Measurements from ENCODE around the gene LSAMP. TPM values are rescaled to one million over a fixed set of nuclear protein-coding genes. Genes with fewer than 3 reads are reported as not detected.

The LSAMP gene
- total and polyA plus RNA-seq, 9 of the 15 experiments (the other 6 are each of a cell fraction or from before 2014, with no cell fraction given) = 0.09 to 0.11 TPM; not detected in 7

GRCh38 chr3:116318370-116318769 lies 126.9 kb downstream of the LSAMP start:
- Histone ChIP-seq H3K9me3 (replicated peaks; ENCODE audit: control insufficient read depth, insufficient read depth, low read depth, low read length) (no peaks in the 10 kb centered on the region), H3K4me2 (ENCODE audit: insufficient read depth, low read length) (no peak overlapping the region), H3K4me1 (replicated peaks in 1 of 2; ENCODE audit: control insufficient read depth in 2 of 2, insufficient read depth in 2 of 2, low read length in 2 of 2) (peaks cover 0 to 6% of the 10 kb centered on the region in 2 experiments; a peak in 1 of 5 replicates), H3K27ac (ENCODE audit: extremely low read depth, low read depth, low read length) (no peak overlapping the region), H3K9ac (ENCODE audit: insufficient read depth in 1 of 2, low read depth in 2 of 2, low read length in 2 of 2) (no peak overlapping the region), H4K20me1 (replicated peaks; ENCODE audit: control insufficient read depth, insufficient read depth, low read length) (no peaks in the 10 kb centered on the region), H3K4me3 (no peak overlapping the region), H3K36me3 (ENCODE audit: control insufficient read depth, insufficient read depth, low read length) (no peaks in the 10 kb centered on the region), H3K27me3 (ENCODE audit: control insufficient read depth in 2 of 2, insufficient read depth in 2 of 2, low read length in 2 of 2) (no peaks in the 10 kb centered on the region), H2AFZ (ENCODE audit: low read depth, low read length) (no peak overlapping the region), H3K9me1 (ENCODE audit: control insufficient read depth, insufficient read depth, low read length) (no peaks in the 10 kb centered on the region), H3K79me2 (ENCODE audit: control insufficient read depth, insufficient read depth, low read length) (no peaks in the 10 kb centered on the region)
- POLR2A ChIA-PET = no interaction called here
- FAIRE-seq = no peak
- no peak for TF ChIP-seq MXI1 (IDR thresholded peaks at IDR 0.05; ENCODE audit: low read depth, low read length)
- TF ChIP-seq ZNF12 (CRISPR knock-in tag; IDR thresholded peaks at IDR 0.05) = no peak
- no peak for TF ChIP-seq ZNF449 (CRISPR knock-in tag; IDR thresholded peaks at IDR 0.05)
- TF ChIP-seq E2F6 (IDR thresholded peaks at IDR 0.05; ENCODE audit: borderline replicate concordance in 1 of 2, extremely low read depth in 1 of 2, insufficient read depth in 1 of 2, insufficient read length in 1 of 2, low read depth in 1 of 2, low read length in 1 of 2, poor library complexity in 1 of 2, severe bottlenecking in 1 of 2) = no peak
- WGBS (ENCODE audit: insufficient coverage, low coverage, missing lambda C conversion rate) = 65% methylated on average over 1 of the region's 1 CpG
- intact Hi-C loops (cut with micrococcal nuclease) = no loop called here
- no peak for DNase-seq (ENCODE audit: extremely low read depth in 1 of 4, low spot score in 3 of 4)
- no peak; the same call in 2 of the 3 replicates for ATAC-seq
- in situ Hi-C loops (cut with MboI) = no loop called here
- CTCF ChIA-PET (ENCODE audit: low intra/inter-chr PET ratio) = no interaction called here
- BruUV-seq (replicated peaks) = no TSS peak
